HG03039 (cell line): ENCODE measurements around the gene HOXC11.

ENCODE experiments used
- ATAC-seq: cut with Tn5 transposase; IDR thresholded peaks from one replicate; pipeline ENCODE4 v1.9.1; 2021; ENCODE audit warnings: mild to moderate bottlenecking, moderate library complexity; ENCODE audit not compliant: unreplicated experiment

The HOXC11 gene

GRCh38 chr12:53995378-53996239, 22.7 kb downstream of the HOXC11 start:
- ATAC-seq: no peak

DNA sequence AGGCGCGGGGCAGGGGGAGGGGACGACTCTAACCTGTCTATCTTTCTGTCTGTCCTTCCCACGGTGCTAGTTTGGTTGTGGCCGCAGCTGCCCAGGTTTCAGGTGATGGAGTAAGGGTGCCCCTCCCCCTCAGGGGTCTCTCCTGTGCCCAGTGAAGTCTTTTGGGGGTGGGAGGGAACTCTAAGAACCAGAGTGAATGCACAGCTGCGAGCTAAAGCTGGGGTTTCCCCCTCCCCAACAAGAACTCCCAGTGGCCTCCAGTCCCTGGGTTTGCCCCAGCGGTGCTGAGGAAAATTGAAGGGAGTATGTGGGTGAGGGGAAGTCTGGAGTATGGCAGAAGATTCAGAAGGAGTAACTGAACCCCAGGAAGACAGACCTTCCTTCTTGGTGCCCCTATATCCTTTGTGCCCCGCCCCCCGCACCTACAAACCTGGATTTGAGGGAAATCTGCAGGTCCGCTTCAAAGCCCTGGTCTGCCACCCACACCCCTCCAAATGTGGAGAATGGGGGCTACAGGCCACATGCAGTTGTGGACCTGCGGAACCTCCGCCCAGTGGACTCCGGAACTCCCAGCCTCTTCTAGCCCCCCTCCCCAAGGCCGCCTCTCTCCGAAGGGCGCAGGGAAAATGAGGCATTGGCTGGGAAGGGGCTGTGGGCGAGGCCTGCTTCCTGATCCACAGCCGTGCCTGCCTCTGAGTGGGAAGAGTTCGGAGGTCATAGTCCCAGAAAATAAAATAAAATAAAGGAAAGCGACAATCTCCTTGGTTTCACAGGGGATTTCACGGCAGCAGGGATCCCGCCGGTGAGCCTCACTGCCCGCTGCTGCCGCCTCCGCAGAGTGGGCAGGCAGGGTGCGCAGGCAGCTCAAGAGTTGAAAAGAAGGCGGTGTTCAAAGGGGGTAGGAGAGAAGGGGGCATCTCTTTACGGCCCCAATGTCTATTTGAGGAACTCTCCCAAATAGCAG, 23.6 kb downstream of the HOXC11 start:
- no peak for ATAC-seq

DNA sequence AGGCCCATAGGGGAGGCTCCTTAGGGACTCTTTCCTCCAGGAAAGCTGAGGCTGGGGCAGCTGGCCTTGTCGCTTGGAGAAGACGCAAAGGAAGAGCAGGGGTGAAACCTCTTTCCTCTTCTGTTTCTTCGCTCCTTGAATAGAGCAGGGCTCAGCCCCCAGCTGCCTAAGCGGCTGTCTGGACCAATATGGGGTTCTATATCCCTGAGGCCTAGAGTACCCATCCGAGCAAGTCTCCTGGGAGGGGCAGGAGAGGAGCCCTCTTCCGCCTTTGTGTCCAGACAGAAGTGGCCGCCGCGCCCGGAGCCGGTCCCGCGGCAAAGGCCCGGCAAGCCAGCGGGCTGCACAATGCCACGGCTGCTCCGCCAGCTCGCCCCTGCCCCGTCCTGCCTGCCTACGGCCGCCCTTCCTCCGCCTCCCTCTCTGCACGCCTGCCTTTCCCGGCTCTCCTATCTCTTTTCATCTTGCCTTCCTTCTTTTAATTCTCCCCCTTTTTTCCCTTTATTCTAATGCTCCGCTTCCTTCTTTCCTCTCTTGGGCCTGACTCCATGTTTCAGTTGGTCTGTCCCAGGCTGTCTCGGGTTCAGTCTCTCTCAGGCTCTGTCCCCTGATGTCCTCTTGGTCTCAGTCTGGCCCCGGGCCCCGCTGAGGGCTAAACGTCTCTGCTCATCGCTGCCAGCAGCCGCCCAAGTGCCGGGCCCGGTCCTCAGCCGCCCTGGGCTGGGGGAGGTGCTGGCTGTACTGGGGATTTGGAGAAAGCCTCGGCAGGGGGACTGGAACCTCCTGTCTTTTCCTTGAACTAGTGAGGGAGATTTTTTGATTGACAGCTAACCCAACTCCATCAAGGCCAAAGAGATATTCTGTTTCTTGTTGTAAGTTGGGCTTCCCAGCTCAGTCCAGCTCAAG, 24.5 kb downstream of the HOXC11 start:
- no peak for ATAC-seq

DNA sequence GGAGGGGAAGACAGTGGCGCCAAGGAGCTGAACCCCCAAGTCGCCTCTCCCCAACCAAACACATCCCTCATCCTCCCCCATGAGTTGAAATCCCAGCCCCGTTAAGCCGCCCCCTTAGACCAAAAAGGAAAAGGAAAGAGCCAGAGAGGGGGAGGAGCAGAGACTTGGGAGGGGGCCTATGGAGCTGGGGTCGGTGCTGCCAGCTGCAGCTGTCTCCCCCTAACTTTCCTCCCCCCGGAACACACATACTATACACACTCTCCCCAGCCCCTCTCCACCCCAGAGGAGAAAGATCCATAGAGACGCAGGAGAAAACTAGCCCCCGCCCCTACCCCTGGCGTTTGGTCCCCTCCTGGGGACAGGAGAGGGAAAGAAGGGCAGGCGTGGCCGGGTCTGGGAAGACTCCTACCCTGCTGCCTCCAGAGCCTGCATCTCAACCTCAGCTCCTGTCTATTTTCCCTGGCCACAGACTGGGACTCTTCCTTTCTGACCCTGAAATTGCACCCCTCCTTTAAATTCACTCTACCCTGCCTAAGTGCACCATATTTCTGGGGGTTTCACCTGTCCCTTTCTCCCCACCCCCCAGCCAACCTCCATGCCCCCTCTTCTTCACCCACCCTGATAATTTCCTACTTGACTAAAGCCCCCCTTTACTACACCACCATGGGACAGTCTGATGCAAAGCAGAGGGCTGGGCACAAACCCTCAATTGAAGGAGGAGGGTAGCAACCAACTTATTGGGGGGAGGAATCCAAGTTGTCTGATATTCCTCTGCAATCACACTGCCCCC, 25.4 kb downstream of the HOXC11 start:
- no peak for ATAC-seq

DNA sequence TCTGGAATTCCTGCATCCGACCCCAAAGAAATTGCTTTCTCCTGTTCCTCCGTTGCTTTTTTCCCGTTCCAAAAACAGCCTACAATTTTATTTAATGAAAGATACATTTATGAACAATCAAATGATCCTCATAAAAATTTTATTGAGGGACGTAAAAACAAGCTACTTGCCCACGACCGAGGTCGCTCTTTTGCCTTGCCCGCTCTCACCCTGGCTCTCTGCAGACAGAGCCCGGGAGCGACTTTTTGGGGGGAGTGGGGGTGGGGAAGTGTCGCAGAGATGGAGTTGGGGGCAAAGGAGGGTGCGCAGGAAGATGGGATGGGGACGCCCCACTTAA, 25.9 kb downstream of the HOXC11 start:
- ATAC-seq: no peak

DNA sequence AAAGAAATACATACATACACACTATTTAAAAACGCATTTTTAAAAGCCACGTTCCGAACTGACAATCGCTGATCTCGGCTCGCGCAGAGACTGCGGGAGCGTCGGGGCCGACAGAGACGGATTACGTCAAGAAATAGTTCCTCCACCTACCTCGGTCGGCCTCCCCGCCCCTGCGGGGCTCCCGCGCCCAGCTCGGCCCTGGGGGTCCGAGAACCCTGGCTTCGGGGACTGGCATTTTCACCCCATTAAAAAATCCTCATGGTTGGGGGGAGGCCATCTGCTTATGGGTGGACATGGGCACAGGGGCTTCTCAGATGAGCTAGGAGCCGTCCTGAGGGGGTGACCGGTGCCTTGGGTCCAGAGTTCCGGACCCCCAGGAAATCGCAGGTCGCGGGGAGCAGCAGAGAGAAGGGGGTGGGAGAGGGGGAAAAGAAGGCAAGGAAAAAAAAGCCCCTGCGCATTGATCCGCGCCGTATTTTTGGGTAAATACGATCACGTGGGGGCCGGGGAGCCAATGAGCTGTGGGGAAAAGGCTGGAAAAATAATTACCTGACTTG, 26.7 kb downstream of the HOXC11 start:
- no peak for ATAC-seq

DNA sequence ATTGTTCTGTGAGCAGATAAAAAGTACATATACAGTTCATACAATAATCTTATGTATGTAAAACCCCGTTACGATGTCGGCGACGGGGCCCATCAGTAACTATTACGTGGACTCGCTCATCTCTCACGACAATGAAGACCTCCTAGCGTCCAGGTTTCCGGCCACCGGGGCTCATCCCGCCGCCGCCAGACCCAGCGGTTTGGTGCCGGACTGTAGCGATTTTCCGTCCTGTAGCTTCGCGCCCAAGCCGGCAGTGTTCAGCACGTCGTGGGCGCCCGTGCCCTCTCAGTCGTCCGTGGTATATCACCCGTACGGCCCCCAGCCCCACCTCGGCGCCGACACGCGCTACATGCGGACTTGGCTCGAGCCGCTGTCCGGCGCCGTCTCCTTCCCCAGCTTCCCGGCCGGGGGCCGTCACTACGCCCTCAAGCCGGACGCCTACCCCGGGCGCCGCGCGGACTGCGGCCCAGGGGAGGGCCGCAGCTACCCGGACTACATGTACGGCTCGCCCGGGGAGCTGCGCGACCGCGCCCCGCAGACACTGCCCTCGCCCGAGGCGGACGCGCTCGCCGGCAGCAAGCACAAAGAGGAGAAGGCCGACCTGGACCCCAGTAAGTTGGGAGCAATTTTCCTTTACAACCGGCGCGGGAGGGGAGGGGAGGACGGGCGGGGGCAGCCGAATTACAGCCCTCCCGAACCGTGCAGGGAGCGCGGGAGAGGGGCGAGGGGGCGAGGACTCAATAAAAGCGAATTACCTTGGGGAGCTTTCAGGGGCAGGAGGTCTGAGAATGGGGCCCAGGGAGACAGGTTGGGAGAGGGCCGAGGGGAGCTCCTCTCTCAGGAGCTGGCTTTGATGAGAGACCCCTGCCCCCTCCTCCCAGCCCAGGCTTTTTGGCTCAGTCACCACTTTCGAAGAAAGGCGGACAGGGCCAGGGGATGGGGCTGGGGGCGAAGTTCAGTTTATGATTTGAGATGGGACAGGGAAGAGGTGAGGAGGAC, 27.5 kb downstream of the HOXC11 start, which contains the start of gene HOXC9:
Gene HOXC9, plus strand, starts transcription at position 46 of the 999 bp plus-strand sequence. Its CDS starts 28 bp downstream, at position 74.
- ATAC-seq: no peak

DNA sequence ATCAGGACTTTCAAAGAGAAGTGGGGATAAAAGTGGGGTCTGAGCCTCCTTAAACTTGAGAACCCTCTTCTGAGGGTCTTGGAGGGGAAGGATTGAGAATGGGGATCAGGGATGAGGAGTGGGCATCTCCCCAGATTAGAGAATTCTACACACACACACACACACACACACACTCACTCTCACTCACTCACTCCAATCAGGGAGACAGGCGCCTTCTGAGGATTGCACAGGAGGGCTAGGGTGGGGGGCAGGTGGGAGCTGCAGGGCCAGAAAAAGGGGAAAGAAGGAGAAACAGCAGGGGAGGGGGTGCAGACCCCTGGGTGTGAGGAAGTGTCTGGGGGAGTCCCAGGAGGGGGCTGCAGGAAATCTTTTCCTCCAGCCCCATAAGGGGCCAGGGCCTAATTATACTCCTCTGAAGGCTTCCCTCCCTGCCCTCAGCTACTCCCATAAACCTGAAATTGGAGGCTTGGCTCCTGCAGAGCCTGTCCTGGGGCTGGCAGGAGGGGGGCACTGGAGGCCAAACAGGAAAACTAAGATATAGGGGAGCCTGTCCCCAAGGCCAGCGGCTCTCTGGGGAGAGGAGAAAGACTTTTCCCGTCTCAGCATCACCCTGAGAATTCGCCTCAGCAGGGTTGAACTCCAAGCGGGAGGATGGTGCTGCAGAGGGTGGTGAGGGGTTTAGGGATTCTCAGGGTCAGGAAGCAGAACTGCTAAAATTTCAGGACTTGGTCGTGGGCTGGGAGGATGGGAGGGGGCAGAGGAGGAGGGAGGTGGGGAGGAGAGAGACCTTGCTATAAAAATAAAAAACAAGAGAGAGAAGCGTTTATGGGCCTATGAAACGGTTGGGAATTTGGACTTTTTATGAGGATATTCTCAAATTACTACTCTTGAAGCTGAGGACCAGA, 28.6 kb downstream of the HOXC11 start:
- ATAC-seq: no peak

DNA sequence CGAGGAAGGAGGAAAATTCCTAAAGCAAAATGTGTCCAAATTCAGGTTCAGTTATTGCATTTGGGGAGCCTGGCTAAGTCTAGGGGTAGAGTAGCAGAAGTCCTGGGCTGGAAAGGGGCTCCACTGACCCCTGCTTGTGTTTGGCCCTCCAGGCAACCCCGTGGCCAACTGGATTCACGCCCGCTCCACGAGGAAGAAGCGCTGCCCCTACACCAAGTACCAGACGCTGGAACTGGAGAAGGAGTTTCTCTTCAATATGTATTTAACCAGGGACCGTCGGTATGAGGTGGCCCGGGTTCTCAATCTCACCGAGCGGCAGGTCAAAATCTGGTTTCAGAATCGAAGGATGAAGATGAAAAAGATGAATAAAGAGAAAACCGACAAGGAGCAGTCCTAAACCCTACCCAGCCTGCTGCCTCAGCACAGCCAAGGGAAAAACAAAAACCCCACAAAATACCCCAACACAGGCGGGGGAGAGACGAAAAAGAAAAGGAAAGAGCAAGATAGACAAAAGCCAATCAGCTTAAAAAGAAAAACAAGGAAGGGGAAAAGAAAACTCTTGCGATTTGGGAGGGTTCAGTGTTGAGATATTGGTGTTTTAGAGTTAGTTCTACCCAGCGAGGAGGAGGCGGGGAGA, 29.5 kb downstream of the HOXC11 start:
- no peak for ATAC-seq

DNA sequence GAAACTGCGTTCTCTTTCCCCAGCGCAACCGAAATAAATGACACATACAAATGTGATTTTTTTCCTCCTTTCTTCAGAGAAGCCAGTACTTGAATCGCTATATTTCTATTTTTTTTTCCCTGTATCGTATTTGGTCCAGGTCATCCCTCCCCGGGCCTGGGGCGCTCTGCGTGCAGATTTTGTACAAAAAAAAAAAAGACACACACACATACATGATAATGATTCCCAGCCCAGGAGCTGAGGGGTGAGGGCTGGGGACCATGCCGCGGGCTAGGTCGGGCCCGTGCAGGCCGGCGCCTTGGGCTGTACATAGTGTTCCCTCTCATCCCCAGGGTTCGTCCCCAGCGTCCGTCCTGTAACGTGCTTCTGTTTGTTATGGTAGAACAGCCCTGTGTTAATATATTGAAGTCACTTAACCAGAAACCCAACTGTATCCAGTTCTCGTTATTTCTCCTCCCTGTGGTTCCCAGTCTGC, 30.0 kb downstream of the HOXC11 start:
- ATAC-seq: no peak

- no peak for ATAC-seq
Observed at GRCh38 chr12:54003625-54004024, 30.7 kb downstream of the HOXC11 start.

DNA sequence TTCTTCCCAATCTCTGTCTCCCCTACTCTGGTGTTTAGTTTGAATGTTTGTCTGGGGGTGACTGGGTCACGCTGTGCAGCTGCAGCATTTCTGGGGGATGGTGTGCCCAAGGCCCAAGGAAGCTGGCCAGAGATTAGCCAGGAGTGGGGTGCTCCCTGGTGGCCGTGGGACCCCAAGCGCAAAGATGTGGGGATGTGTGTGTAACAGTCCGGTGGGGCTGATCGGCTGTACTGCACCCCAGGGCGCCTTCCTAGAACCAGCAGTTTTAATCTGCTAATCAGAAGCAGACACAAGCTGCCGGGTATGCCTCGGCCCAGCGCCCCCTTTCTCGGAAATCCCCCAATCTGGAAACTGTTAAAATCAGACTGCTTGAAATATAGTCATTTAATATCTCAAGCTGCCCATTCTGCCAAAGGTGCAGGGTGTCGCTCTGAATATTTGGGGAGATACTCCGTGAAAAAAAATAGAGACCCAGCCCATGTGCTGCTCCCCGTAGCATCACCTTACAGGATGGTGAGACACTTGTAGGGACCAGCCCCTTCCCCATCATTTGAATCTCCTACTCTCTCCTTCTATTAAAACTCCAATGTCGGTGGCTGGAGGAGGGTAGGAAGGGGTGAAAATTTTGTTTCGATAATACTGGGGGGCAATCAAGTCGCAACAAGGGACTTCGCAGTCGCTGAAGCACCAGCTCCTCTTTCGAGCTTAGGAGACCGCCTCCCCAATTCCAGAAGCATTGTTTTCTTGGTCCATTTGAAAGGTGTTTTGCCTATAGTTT, 31.3 kb downstream of the HOXC11 start:
- ATAC-seq: no peak

DNA sequence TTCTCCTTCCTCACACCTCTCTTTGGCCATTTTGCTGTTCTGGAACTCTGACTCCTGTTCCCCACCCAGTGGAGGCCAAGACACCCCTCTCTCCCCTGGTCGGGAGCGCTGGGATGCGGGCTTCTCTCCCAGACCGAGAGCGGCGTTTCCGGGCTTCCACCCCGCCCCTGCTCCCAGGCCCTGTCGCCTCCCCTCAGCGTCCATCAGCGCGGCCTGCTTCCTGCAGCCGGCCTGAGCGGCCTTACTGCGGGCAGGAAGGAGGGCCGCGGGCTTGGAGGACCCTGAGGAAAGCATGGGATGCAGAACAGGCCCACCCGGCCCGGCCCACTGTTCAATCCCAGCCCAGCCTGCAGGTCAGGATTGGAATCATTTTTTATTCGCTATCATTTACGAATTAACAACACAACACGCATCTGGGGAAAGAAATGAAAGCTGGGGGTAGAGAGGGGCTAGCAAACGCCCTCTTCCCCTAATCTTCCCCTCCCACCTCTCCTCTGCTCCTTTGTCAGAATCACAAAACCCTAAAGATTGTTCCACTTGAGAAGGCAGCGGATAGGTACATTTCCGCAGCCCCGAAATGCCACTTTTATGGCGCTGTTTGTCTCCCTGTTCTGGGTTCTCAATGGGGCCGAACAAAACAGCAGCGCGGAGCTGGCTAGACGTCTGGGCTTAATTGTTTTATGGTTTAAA, 32.1 kb downstream of the HOXC11 start:
- ATAC-seq: no peak

- ATAC-seq: no peak
Observed at GRCh38 chr12:54005531-54005852, 32.6 kb downstream of the HOXC11 start.

- no peak for ATAC-seq
Observed at GRCh38 chr12:54005853-54006558, 33.1 kb downstream of the HOXC11 start.
